Loucy (cell line): Measurements from ENCODE around the gene TMEM117.

Experiments
- CTCF ChIP-seq: fragments of 200-600 bp; sonication (generic); conservative IDR thresholded peaks from 2 replicates; pipeline ENCODE4 v1.5.1; 2014; ENCODE audit warnings: mild to moderate bottlenecking, antibody characterized with exemption, low read length
- EZH2phosphoT487 ChIP-seq: fragments of 200-600 bp; IDR thresholded peaks from 2 replicates; pipeline ENCODE4 v1.6.1; 2018; ENCODE audit warnings: antibody characterized with exemption, mild to moderate bottlenecking, moderate library complexity, borderline replicate concordance

- TF ChIP-seq CTCF (peak; percentile 32; the same call in 1 of the 2 replicates), EZH2phosphoT487 (no peak)
These were observed 29.8 kb upstream of the TMEM117 start, which contains the start of gene TWF1 for GRCh38 chr12:43805860-43806736.
